ENCODE results near the gene MYO3A.

DNA sequence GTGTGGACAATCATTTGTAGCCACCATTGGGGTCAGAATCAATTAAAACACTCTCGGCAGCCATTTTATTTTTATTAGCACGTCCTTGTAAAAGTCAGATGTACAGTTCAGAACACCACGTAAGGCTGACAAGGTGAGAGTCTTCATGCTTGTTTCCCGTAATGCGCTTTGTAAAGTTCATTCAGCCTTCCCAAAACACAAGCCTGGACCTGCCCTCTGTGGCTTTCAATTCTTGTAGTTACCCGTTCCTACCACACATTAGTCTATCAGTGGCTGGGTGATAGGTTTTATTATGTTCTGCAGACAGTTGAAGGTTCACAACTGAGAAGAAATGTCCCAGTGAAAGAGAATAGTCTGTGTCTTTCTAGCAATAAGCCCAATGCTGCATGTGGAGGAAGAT is 317.9 kb downstream of the MYO3A start:
- TF ChIP-seq, protein P1, sequence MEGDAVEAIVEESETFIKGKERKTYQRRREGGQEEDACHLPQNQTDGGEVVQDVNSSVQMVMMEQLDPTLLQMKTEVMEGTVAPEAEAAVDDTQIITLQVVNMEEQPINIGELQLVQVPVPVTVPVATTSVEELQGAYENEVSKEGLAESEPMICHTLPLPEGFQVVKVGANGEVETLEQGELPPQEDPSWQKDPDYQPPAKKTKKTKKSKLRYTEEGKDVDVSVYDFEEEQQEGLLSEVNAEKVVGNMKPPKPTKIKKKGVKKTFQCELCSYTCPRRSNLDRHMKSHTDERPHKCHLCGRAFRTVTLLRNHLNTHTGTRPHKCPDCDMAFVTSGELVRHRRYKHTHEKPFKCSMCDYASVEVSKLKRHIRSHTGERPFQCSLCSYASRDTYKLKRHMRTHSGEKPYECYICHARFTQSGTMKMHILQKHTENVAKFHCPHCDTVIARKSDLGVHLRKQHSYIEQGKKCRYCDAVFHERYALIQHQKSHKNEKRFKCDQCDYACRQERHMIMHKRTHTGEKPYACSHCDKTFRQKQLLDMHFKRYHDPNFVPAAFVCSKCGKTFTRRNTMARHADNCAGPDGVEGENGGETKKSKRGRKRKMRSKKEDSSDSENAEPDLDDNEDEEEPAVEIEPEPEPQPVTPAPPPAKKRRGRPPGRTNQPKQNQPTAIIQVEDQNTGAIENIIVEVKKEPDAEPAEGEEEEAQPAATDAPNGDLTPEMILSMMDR (IDR thresholded peaks at IDR 0.05), result no peak
- TF ChIP-seq EZH2 (IDR thresholded peaks at IDR 0.05; ENCODE audit: borderline replicate concordance, insufficient read depth, low read depth, low read length, poor library complexity, severe bottlenecking), result no peak

Measured in B cell (primary cell).